Esophagus muscularis mucosa (tissue), 4 donors: ENCODE data around the gene INTS7. TPM values are rescaled to one million over a fixed set of nuclear protein-coding genes. Genes with fewer than 3 reads are reported as not detected.

Source experiments
- DNase-seq: peaks from one replicate; pipeline ENCODE4 v3.0.0-alpha.2; 2017; ENCODE audit errors: extremely low spot score
- H3K27ac ChIP-seq, 4 donors: fragments of 200-600 bp; sonication (generic); replicated peaks in 1 of 4; 1 replicate in 3 of 4; 2 replicates in 1 of 4; pipeline ENCODE4 v1.5.1; 2016 to 2019; ENCODE audit warnings: mild to moderate bottlenecking in 1 of 4
- H3K27me3 ChIP-seq, 4 donors: fragments of 200-600 bp; sonication (generic); one replicate each; pipeline versions ENCODE4 v1.5.1 to v1.6.0; 2016 to 2019
- H3K36me3 ChIP-seq, 4 donors: fragments of 200-600 bp; sonication (generic); one replicate each; pipeline ENCODE4 v1.5.1; 2016 to 2019
- H3K4me1 ChIP-seq, 4 donors: fragments of 200-600 bp; sonication (generic); one replicate each; pipeline ENCODE4 v1.5.1; 2016 to 2019
- H3K4me3 ChIP-seq, 4 donors: fragments of 200-600 bp; sonication (generic); 1 replicate in 2 of 4; 2 replicates in 2 of 4; pipeline ENCODE4 v1.5.1; 2016 to 2019; ENCODE audit warnings: mild to moderate bottlenecking in 4 of 4, moderate library complexity in 1 of 4
- H3K9me3 ChIP-seq, 4 donors: fragments of 200-600 bp; sonication (generic); 1 replicate in 3 of 4; 2 replicates in 1 of 4; pipeline ENCODE4 v1.5.1; 2016 to 2019
- CTCF ChIP-seq, 3 experiments: fragments of 200-600 bp in 2 of 3; fragments of 450-650 bp in 1 of 3; sonication (generic) in 2 of 3; IDR thresholded peaks; one replicate each; pipeline ENCODE4 v1.5.1; 2017 to 2019; ENCODE audit warnings: antibody characterized with exemption in 3 of 3, mild to moderate bottlenecking in 2 of 3, moderate library complexity in 1 of 3
- EP300 ChIP-seq: sonication (generic); formaldehyde crosslinking; IDR thresholded peaks from one replicate; pipeline ENCODE4 v1.6.1; 2017; ENCODE audit warnings: antibody characterized with exemption
- POLR2A ChIP-seq: fragments of 450-650 bp; IDR thresholded peaks from one replicate; pipeline ENCODE4 v1.6.1; 2017; ENCODE audit warnings: antibody characterized with exemption, moderate library complexity, mild to moderate bottlenecking, low read depth
- POLR2AphosphoS5 ChIP-seq, 2 donors: sonication (generic); formaldehyde crosslinking; IDR thresholded peaks; one replicate each; pipeline ENCODE4 v1.6.1; 2017; ENCODE audit warnings: antibody characterized with exemption in 2 of 2
- WGBS: methylation state at CpG from one replicate; pipeline ENCODE4 v1.1.5; 2018; 5-methylcytosine and 5-hydroxymethylcytosine counted together
- intact Hi-C: fragments of 100-400 bp; cut with DNase I; formaldehyde crosslinking; loops from one replicate; pipeline ENCODE4 v1.15.1; 2023
- total RNA-seq, 4 donors: library from RNA; depleted of rRNA; stranded (reverse); fragments of >200 nt; gene quantifications; one replicate each; pipeline versions ENCODE4 v1.1.0 to v1.2.1, GENCODE V29; 2016

The INTS7 gene
- total RNA-seq, 4 donors from 2014 or later = 6.0 to 15.4 (median 11.0) TPM

GRCh38 chr1:212070720-212071302 lies 35.5 kb upstream of the INTS7 start:
- Histone ChIP-seq H3K4me1 (no peaks in the 10 kb centered on the region), H3K36me3 (no peaks in the 10 kb centered on the region), H3K27me3 (no peaks in the 10 kb centered on the region), H3K27ac (no peak overlapping the region), H3K4me3 (no peak overlapping the region), H3K9me3 (no peaks in the 10 kb centered on the region)
- TF ChIP-seq EP300 (no peak), CTCF (IDR thresholded peaks at IDR 0.05) (peak; percentile 82 to 84 (median 83)), POLR2AphosphoS5 (IDR thresholded peaks at IDR 0.05) (no peak), POLR2A (no peak)
- intact Hi-C loops = loop anchor here (2.0 kb wide), 3 partner anchors 222 to 386 kb away; no protein-coding TSS in a partner anchor
- no peak for DNase-seq

- Histone ChIP-seq H3K9me3 (no peaks in the 10 kb centered on the region), H3K27ac (no peak overlapping the region), H3K4me3 (no peak overlapping the region), H3K36me3 (no peaks in the 10 kb centered on the region), H3K27me3 (no peaks in the 10 kb centered on the region), H3K4me1 (no peaks in the 10 kb centered on the region)
- TF ChIP-seq EP300 = no peak
- peak in 1 of 2 donors; percentile 34 for TF ChIP-seq POLR2AphosphoS5 (IDR thresholded peaks at IDR 0.05)
- 87% methylated on average over 3 of the region's 3 CpGs for WGBS
- no peak for DNase-seq
- intact Hi-C loops = no loop called here
Observed at GRCh38 chr1:212067787-212068186, 32.4 kb upstream of the INTS7 start.

- no peak for DNase-seq
- 83% methylated on average over 5 of the region's 5 CpGs for WGBS
- H3K27ac ChIP-seq = no peak overlapping the region
- no peaks in the 10 kb centered on the region for H3K27me3 ChIP-seq
- H3K9me3 ChIP-seq = no peaks in the 10 kb centered on the region
- H3K4me3 ChIP-seq = no peak overlapping the region
- intact Hi-C loops = no loop called here
- no peaks in the 10 kb centered on the region for H3K4me1 ChIP-seq
- TF ChIP-seq EP300 (no peak), CTCF (IDR thresholded peaks at IDR 0.05) (peak; percentile 55 to 71 (median 65))
- no peaks in the 10 kb centered on the region for H3K36me3 ChIP-seq
Observed at GRCh38 chr1:212062832-212063438, 27.6 kb upstream of the INTS7 start.

- no peaks in the 10 kb centered on the region for H3K27me3 ChIP-seq
- WGBS = 77% methylated on average over 6 of the region's 6 CpGs
- no peaks in the 10 kb centered on the region for H3K4me1 ChIP-seq
- H3K27ac ChIP-seq = no peak overlapping the region
- H3K4me3 ChIP-seq = no peak overlapping the region
- no peak for DNase-seq
- H3K36me3 ChIP-seq = no peaks in the 10 kb centered on the region
- intact Hi-C loops = no loop called here
- peaks cover 0 to 9% (median 0%) of the 10 kb centered on the region in 4 donors for H3K9me3 ChIP-seq
- TF ChIP-seq CTCF (IDR thresholded peaks at IDR 0.05) (no peak), POLR2A (no peak), EP300 (no peak), POLR2AphosphoS5 (IDR thresholded peaks at IDR 0.05) (no peak)
Observed at GRCh38 chr1:212060632-212061472, 25.5 kb upstream of the INTS7 start.

- intact Hi-C loops = no loop called here
- no peak for TF ChIP-seq POLR2A
- no peak for TF ChIP-seq CTCF (IDR thresholded peaks at IDR 0.05)
- TF ChIP-seq POLR2AphosphoS5 (IDR thresholded peaks at IDR 0.05) = no peak
- TF ChIP-seq EP300 = no peak
- Histone ChIP-seq H3K4me3 (no peak overlapping the region), H3K4me1 (no peaks in the 10 kb centered on the region), H3K36me3 (no peaks in the 10 kb centered on the region), H3K9me3 (peaks cover 0 to 9% (median 0%) of the 10 kb centered on the region in 4 donors), H3K27ac (no peak overlapping the region), H3K27me3 (no peaks in the 10 kb centered on the region)
- 83% methylated on average over 2 of the region's 2 CpGs for WGBS
- DNase-seq = no peak
Observed at GRCh38 chr1:212055333-212055732, 20.0 kb upstream of the INTS7 start.
